ENCODE results near the gene KLHL10. TPM values are rescaled to one million over a fixed set of nuclear protein-coding genes. Genes with fewer than 3 reads are reported as not detected.
"Not testable (repeated sequence)": the region's sequence is repeated elsewhere in the genome, so short reads cannot be mapped to it uniquely, and the experiment has no call there.

Gene KLHL10
- total RNA-seq, 1 donor from 2014 or later, result not detected

DNA sequence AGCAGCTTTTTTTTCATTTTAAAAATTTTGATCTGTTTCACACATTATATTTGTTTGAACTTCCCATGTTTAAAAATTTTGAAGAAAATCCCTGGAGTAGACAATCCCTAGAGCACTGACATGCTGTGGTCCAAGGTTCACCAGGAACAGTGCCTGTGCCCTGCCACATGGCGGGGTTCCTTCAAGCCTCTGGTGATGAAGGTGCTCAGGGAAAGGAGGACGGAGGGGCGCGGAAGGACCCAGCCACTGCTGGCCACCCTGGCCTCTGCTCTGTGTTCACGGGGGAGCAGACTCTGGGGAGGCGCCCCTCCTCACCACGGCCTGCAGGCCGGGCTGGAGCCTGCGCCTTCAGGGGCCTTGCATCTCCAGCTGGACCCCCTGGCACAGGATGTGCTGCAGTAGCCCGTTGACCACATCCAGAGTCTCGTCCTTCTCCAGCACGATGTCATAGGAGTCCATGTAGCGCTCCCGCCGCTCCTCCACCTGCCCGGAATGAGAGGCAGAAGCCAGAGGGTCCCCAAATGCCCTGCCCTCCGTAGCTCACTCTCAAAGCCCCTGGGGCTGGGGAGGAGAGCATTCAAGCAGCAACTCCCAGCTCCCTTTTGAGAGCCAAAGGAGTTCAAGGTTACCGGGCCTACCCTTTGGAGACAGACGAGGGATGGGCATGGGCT is 12.3 kb upstream of the KLHL10 start:
- Histone ChIP-seq H3K9me3 (ENCODE audit: control insufficient read depth in 3 of 3, low read length in 3 of 3) (no peaks in the 10 kb centered on the region), H3K27ac (ENCODE audit: low read depth, low read length) (no peak overlapping the region), H3K36me3 (ENCODE audit: control insufficient read depth in 3 of 3, insufficient read depth in 3 of 3, low read length in 3 of 3) (peaks cover 26 to 36% (median 31%) of the 10 kb centered on the region in 3 donors), H3K27me3 (ENCODE audit: control insufficient read depth in 3 of 3, insufficient read depth in 3 of 3, low read length in 3 of 3) (no peaks in the 10 kb centered on the region), H3K9ac (ENCODE audit: low read depth in 1 of 3, low read length in 3 of 3) (no peak overlapping the region), H3K4me3 (ENCODE audit: low read length in 3 of 3) (no peak overlapping the region), H3K4me1 (ENCODE audit: control insufficient read depth in 3 of 3, insufficient read depth in 3 of 3, low read length in 3 of 3) (peaks cover 0 to 2% (median 0%) of the 10 kb centered on the region in 3 donors)

DNA sequence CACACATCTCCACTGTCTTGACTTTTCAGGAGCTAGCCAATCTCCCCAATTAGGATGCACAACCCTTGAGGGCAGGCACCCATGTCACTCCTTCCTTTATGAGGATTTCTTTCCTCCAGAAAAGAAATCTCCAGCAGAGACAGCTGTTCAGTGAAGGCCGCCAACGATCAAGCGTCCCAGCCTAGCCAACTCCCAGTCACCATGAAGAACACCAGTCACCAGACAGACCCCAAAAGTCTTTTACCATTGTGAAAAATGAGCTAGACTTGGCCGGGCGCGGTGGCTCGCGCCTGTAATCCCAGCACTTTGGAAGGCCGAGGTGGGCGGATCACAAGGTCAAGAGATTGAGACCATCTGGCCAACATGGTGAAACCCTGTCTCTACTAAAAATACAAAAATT is 7.7 kb upstream of the KLHL10 start:
- not testable (repeated sequence) for H3K27me3 ChIP-seq (ENCODE audit: control insufficient read depth in 3 of 3, insufficient read depth in 3 of 3, low read length in 3 of 3); H3K4me1 ChIP-seq (ENCODE audit: control insufficient read depth in 3 of 3, insufficient read depth in 3 of 3, low read length in 3 of 3); H3K27ac ChIP-seq (ENCODE audit: low read depth, low read length); H3K9me3 ChIP-seq (ENCODE audit: control insufficient read depth in 3 of 3, low read length in 3 of 3); H3K4me3 ChIP-seq (ENCODE audit: low read length in 3 of 3); H3K9ac ChIP-seq (ENCODE audit: low read depth in 1 of 3, low read length in 3 of 3)
- H3K36me3 ChIP-seq (ENCODE audit: control insufficient read depth in 3 of 3, insufficient read depth in 3 of 3, low read length in 3 of 3), result peaks cover 28 to 55% (median 47%) of the 10 kb centered on the region in 3 donors

DNA sequence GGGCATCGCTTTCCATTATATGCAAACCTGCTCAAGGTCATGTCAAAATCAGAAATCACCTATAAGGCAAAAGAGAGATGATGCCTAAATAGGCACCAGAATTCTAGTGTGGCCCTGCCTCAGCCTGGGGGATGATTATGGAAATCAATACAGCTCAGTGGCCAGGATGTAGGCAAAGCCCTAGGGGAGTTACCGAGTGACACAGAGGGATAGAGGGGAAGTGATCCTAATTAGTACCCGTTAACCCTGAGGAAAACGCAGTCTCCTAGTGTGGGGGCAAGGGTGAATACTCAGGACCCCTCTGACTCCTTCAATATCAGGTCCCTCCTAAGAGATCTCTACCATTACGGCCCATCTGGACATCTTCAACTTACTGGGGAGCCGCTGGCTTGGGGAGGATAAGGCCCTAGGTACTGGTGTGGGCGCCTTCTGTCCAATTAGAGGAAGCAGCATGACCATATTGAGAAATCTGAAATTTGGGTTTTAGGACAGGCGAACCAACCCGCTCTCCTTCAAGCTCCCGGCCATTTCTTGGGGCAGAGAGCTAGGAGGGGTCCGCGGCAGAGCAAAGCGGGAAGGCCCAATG is 2.3 kb upstream of the KLHL10 start:
- H3K27me3 ChIP-seq (ENCODE audit: control insufficient read depth in 3 of 3, insufficient read depth in 3 of 3, low read length in 3 of 3), result no peaks in the 10 kb centered on the region
- no peaks in the 10 kb centered on the region for H3K9me3 ChIP-seq (ENCODE audit: control insufficient read depth in 3 of 3, low read length in 3 of 3)
- peak overlapping the region; percentile 36 for H3K27ac ChIP-seq (ENCODE audit: low read depth, low read length)
- H3K9ac ChIP-seq (ENCODE audit: low read depth in 1 of 3, low read length in 3 of 3), result peak overlapping the region; percentile 81 to 85 (median 81)
- peaks cover 9 to 19% (median 18%) of the 10 kb centered on the region in 3 donors for H3K36me3 ChIP-seq (ENCODE audit: control insufficient read depth in 3 of 3, insufficient read depth in 3 of 3, low read length in 3 of 3)
- H3K4me3 ChIP-seq (ENCODE audit: low read length in 3 of 3), result peak overlapping the region; percentile 50 to 80 (median 79)
- H3K4me1 ChIP-seq (ENCODE audit: control insufficient read depth in 3 of 3, insufficient read depth in 3 of 3, low read length in 3 of 3), result peaks cover 7 to 14% (median 11%) of the 10 kb centered on the region in 3 donors

DNA sequence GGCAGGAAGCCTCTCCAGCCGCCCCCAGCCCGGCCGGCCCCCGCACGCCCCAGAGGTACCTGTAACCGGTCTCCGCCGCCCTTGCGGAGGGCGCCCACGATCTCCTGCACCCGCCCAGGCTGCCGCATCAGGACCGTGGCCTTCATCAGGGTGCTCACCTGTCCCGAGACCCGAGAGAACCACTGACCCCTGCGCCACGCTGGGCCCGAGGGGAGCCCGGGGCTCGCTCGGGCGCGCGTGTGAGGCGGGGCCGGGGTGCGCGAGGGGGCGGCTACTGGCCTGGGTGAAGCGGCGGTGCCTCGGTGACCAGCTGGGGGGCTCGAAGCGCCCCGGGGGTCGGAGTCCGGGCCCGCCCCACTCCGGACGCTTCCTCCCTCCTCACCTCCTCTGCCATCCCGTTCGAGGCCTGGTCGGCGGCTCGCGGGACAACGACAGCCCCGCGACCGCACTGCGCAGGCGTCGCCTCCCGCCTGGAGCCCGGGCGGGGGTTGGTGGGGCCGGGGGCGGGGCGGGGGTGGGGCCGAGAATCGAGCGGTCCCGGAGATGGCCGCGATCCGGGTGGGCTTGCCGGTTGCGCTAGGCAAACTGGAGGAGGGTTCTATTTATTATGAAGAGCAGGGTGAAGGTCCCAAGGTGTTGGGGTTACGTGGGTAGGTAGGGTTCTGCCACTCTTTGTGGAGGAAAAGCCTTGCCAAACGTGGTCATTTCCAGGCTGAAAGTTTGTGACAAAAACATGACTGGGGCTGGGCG is 1.6 kb upstream of the KLHL10 start, which contains the start of gene NT5C3B:
Gene NT5C3B (minus strand): TSS at position 433 of the 750 bp plus-strand sequence. CDS start 39 bp downstream, at position 394.
- peaks cover 7 to 14% (median 11%) of the 10 kb centered on the region in 3 donors for H3K4me1 ChIP-seq (ENCODE audit: control insufficient read depth in 3 of 3, insufficient read depth in 3 of 3, low read length in 3 of 3)
- peak within 1 kb of the TSS; percentile 36 for H3K27ac ChIP-seq (ENCODE audit: low read depth, low read length)
- peak within 1 kb of the TSS; percentile 78 to 80 (median 79) for H3K4me3 ChIP-seq (ENCODE audit: low read length in 3 of 3)
- peaks cover 9 to 13% (median 13%) of the 10 kb centered on the region in 3 donors for H3K36me3 ChIP-seq (ENCODE audit: control insufficient read depth in 3 of 3, insufficient read depth in 3 of 3, low read length in 3 of 3)
- H3K27me3 ChIP-seq (ENCODE audit: control insufficient read depth in 3 of 3, insufficient read depth in 3 of 3, low read length in 3 of 3), result no peaks in the 10 kb centered on the region
- no peaks in the 10 kb centered on the region for H3K9me3 ChIP-seq (ENCODE audit: control insufficient read depth in 3 of 3, low read length in 3 of 3)
- peak within 1 kb of the TSS; percentile 81 to 85 (median 81) for H3K9ac ChIP-seq (ENCODE audit: low read depth in 1 of 3, low read length in 3 of 3)

DNA sequence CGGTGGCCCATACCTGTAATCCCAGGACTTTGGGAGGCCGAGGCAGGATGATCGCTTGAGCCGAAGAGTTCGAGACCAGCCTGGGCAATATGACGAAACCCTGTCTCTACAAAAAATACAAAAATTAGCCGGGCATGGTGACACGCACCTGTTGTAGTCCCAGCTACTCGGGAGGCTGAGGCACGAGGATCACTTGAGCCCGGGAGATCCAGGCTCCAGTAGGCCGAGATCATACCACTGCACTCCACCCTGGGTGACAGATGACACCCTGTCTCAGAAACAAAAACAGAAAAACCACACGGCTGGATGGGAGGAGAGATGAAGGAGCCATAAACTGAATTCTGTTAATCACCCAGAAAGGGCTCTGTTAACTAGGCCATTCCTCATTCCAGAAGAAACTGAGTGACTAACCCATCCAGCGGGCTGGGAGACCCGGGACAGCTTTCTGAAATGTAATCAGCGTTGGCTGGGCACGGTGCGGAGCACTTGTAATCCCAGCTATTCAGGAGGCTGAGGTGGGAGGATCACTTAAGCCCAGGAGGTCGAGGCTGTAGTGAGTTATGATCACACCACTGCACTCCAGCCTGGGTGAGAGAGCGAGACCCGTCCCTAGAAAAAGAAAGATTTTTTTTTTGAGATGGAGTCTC is 952 bp upstream of the KLHL10 start:
- Histone ChIP-seq H3K27me3 (ENCODE audit: control insufficient read depth in 3 of 3, insufficient read depth in 3 of 3, low read length in 3 of 3) (no peaks in the 10 kb centered on the region), H3K36me3 (ENCODE audit: control insufficient read depth in 3 of 3, insufficient read depth in 3 of 3, low read length in 3 of 3) (peaks cover 5 to 8% (median 8%) of the 10 kb centered on the region in 3 donors), H3K4me3 (ENCODE audit: low read length in 3 of 3) (peak overlapping the region; percentile 75 to 80 (median 78)), H3K4me1 (ENCODE audit: control insufficient read depth in 3 of 3, insufficient read depth in 3 of 3, low read length in 3 of 3) (peaks cover 7 to 14% (median 11%) of the 10 kb centered on the region in 3 donors), H3K9me3 (ENCODE audit: control insufficient read depth in 3 of 3, low read length in 3 of 3) (no peaks in the 10 kb centered on the region), H3K9ac (ENCODE audit: low read depth in 1 of 3, low read length in 3 of 3) (peak overlapping the region; percentile 54 to 74 (median 59)), H3K27ac (ENCODE audit: low read depth, low read length) (no peak overlapping the region)

DNA sequence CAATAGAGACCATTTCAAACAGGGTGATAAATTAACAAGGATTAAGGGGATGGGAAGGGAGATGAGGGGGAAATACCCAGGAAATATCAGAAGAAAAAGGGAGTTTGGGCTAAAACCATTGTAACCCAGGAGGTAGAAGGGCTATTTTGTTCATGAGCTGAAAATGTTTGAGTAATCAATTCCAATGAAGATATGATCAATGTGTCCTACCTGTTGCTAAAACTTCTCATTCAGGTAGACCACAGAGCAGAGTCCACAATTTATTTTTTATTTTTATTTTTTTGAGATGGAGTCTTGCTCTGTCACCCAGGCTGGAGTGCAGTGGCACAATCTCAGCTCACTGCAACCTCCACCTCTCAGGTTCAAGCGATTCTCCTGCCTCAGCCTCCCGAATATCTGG is 1.8 kb downstream of the KLHL10 start:
- not testable (repeated sequence) for H3K36me3 ChIP-seq (ENCODE audit: control insufficient read depth in 3 of 3, insufficient read depth in 3 of 3, low read length in 3 of 3); H3K9me3 ChIP-seq (ENCODE audit: control insufficient read depth in 3 of 3, low read length in 3 of 3); H3K27me3 ChIP-seq (ENCODE audit: control insufficient read depth in 3 of 3, insufficient read depth in 3 of 3, low read length in 3 of 3); H3K9ac ChIP-seq (ENCODE audit: low read depth in 1 of 3, low read length in 3 of 3); H3K27ac ChIP-seq (ENCODE audit: low read depth, low read length); H3K4me3 ChIP-seq (ENCODE audit: low read length in 3 of 3)
- peaks cover 7 to 14% (median 11%) of the 10 kb centered on the region in 3 donors for H3K4me1 ChIP-seq (ENCODE audit: control insufficient read depth in 3 of 3, insufficient read depth in 3 of 3, low read length in 3 of 3)

DNA sequence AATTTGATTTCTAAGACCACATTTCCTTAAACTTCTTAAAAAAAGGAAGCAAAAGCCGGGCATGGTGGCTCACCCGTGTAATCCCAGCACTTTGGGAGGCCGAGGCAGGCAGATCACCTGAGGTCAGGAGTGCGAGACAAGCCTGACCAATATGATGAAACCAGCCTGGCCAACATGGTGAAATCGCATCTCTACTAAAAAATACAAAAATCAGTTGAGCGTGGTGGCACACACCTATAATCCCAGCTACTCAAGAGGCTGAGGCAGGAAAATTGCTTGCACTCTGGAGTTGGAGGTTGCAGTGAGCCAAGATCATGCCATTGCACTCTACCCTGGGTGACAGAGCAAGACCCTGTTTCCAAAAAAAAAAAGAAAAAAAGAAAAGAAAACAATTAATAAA is 3.2 kb downstream of the KLHL10 start:
- not testable (repeated sequence) for H3K4me3 ChIP-seq (ENCODE audit: low read length in 3 of 3); H3K27me3 ChIP-seq (ENCODE audit: control insufficient read depth in 3 of 3, insufficient read depth in 3 of 3, low read length in 3 of 3); H3K36me3 ChIP-seq (ENCODE audit: control insufficient read depth in 3 of 3, insufficient read depth in 3 of 3, low read length in 3 of 3)

DNA sequence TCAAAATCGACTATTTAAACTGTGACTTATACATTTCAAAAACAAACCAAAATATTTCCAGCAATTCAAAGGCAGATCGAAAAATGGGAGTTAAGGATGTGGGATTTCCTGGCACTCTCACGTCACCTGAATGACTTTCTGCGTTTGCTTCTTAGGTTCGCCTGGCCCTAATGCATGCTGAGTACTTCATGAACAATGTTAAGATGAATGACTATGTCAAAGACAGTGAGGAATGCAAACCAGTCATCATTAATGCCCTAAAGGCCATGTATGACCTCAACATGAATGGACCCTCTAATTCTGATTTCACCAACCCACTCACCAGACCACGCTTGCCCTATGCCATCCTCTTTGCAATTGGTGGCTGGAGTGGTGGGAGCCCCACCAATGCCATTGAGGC is 7.3 kb downstream of the KLHL10 start:
- no peak overlapping the region for H3K9ac ChIP-seq (ENCODE audit: low read depth in 1 of 3, low read length in 3 of 3)
- peaks cover 0 to 5% (median 5%) of the 10 kb centered on the region in 3 donors for H3K36me3 ChIP-seq (ENCODE audit: control insufficient read depth in 3 of 3, insufficient read depth in 3 of 3, low read length in 3 of 3)

More for the DNA sequence above, 3.2 kb downstream of the KLHL10 start:
- not testable (repeated sequence) for H3K4me1 ChIP-seq (ENCODE audit: control insufficient read depth in 3 of 3, insufficient read depth in 3 of 3, low read length in 3 of 3); H3K27ac ChIP-seq (ENCODE audit: low read depth, low read length); H3K9ac ChIP-seq (ENCODE audit: low read depth in 1 of 3, low read length in 3 of 3); H3K9me3 ChIP-seq (ENCODE audit: control insufficient read depth in 3 of 3, low read length in 3 of 3)

DNA sequence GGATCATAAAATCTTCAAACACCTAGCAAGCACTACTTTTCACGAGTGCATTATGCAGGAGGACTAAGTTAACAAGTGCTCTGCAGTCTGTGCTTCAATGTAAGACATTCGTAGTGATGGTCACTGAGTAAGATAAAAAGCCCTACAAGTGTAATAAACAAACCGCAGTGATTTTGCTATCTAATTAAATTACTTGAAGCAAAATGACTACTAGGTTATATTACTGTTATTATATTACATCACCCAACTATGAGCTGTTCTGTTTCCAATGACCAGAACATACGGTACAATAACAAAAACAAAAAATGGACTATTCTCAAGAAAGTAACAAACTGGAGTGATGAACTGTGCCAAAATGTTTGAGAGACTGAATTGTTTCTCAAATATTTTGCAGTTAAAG is 11.2 kb downstream of the KLHL10 start:
- Histone ChIP-seq H3K4me3 (ENCODE audit: low read length in 3 of 3) (no peak overlapping the region), H3K27me3 (ENCODE audit: control insufficient read depth in 3 of 3, insufficient read depth in 3 of 3, low read length in 3 of 3) (no peaks in the 10 kb centered on the region), H3K4me1 (ENCODE audit: control insufficient read depth in 3 of 3, insufficient read depth in 3 of 3, low read length in 3 of 3) (no peaks in the 10 kb centered on the region), H3K9me3 (ENCODE audit: control insufficient read depth in 3 of 3, low read length in 3 of 3) (no peaks in the 10 kb centered on the region), H3K27ac (ENCODE audit: low read depth, low read length) (no peak overlapping the region), H3K36me3 (ENCODE audit: control insufficient read depth in 3 of 3, insufficient read depth in 3 of 3, low read length in 3 of 3) (peaks cover 3 to 11% (median 7%) of the 10 kb centered on the region in 3 donors), H3K9ac (ENCODE audit: low read depth in 1 of 3, low read length in 3 of 3) (no peak overlapping the region)

More for the DNA sequence above, 7.3 kb downstream of the KLHL10 start:
- no peaks in the 10 kb centered on the region for H3K27me3 ChIP-seq (ENCODE audit: control insufficient read depth in 3 of 3, insufficient read depth in 3 of 3, low read length in 3 of 3)
- H3K4me1 ChIP-seq (ENCODE audit: control insufficient read depth in 3 of 3, insufficient read depth in 3 of 3, low read length in 3 of 3), result no peaks in the 10 kb centered on the region
- H3K27ac ChIP-seq (ENCODE audit: low read depth, low read length), result no peak overlapping the region
- H3K9me3 ChIP-seq (ENCODE audit: control insufficient read depth in 3 of 3, low read length in 3 of 3), result no peaks in the 10 kb centered on the region
- H3K4me3 ChIP-seq (ENCODE audit: low read length in 3 of 3), result no peak overlapping the region

Measured in skeletal muscle tissue (tissue), 4 donors.